Measurements from ENCODE around the gene YARS2. TPM values are rescaled to one million over a fixed set of nuclear protein-coding genes. Genes with fewer than 3 reads are reported as not detected.

Gene YARS2
- polyA plus RNA-seq, 2 of the 4 experiments (the other 2 are of a cell fraction), result 23.3 to 43.2 TPM

DNA sequence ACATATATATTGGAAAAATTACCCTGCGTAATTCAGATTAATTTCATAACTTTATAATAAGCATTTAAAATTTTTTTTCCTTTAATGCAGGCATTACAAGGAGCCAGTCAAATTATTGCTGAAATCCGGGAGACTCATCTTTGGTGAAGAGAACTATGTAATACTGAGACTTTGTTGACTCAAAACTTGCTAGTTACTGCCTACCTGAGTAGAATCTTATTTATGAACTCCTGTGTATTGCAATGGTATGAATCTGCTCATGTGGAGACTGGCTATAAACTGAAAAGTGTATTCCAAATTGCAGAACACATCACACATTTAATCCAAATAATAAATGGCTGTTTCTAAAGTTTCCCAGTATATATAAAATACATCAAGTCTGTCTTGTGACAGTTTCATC is 12.4 kb downstream of the YARS2 start (continued):
- TF ChIP-seq, protein P1, sequence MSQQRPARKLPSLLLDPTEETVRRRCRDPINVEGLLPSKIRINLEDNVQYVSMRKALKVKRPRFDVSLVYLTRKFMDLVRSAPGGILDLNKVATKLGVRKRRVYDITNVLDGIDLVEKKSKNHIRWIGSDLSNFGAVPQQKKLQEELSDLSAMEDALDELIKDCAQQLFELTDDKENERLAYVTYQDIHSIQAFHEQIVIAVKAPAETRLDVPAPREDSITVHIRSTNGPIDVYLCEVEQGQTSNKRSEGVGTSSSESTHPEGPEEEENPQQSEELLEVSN (IDR thresholded peaks at IDR 0.05; ENCODE audit: borderline replicate concordance, low read depth), result no peak

DNA sequence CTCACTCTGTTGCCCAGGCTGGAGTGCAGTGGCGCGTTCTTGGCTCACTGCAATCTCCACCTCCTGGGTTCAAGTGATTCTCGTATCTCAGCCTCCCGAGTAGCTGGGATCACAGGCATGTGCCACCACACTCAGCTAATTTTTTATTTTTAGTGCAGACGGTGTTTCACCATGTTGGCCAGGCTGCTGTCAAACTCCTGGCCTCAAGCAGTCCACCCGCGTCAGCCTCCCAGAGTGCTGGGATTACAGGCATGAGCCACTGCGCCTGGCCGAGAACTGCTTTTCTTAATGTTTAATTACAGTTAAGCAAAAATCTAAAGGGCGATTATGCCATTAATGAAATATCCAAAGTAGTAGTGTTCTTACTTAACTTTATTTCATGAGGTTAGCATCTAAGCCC is 13.6 kb downstream of the YARS2 start:
- TF ChIP-seq, protein P1 (IDR thresholded peaks at IDR 0.05; ENCODE audit: borderline replicate concordance, low read depth), result no peak
- TF ChIP-seq NFE2L2 (conservative IDR thresholded peaks at IDR 0.05; ENCODE audit: low read length) (no peak), EP300 (IDR thresholded peaks at IDR 0.05) (no peak), HOXB5 (CRISPR knock-in tag; IDR thresholded peaks at IDR 0.05) (no peak), HES2 (IDR thresholded peaks at IDR 0.05) (no peak), EHF (CRISPR knock-in tag; IDR thresholded peaks at IDR 0.05) (no peak), ZSCAN20 (CRISPR knock-in tag; IDR thresholded peaks at IDR 0.05) (no peak)
- TF ChIP-seq, protein P2, sequence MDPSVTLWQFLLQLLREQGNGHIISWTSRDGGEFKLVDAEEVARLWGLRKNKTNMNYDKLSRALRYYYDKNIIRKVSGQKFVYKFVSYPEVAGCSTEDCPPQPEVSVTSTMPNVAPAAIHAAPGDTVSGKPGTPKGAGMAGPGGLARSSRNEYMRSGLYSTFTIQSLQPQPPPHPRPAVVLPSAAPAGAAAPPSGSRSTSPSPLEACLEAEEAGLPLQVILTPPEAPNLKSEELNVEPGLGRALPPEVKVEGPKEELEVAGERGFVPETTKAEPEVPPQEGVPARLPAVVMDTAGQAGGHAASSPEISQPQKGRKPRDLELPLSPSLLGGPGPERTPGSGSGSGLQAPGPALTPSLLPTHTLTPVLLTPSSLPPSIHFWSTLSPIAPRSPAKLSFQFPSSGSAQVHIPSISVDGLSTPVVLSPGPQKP (IDR thresholded peaks at IDR 0.05; ENCODE audit: low read depth, low read length), result no peak
- TF ChIP-seq, protein P3, sequence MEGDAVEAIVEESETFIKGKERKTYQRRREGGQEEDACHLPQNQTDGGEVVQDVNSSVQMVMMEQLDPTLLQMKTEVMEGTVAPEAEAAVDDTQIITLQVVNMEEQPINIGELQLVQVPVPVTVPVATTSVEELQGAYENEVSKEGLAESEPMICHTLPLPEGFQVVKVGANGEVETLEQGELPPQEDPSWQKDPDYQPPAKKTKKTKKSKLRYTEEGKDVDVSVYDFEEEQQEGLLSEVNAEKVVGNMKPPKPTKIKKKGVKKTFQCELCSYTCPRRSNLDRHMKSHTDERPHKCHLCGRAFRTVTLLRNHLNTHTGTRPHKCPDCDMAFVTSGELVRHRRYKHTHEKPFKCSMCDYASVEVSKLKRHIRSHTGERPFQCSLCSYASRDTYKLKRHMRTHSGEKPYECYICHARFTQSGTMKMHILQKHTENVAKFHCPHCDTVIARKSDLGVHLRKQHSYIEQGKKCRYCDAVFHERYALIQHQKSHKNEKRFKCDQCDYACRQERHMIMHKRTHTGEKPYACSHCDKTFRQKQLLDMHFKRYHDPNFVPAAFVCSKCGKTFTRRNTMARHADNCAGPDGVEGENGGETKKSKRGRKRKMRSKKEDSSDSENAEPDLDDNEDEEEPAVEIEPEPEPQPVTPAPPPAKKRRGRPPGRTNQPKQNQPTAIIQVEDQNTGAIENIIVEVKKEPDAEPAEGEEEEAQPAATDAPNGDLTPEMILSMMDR (IDR thresholded peaks at IDR 0.05), result no peak
- no peak for FAIRE-seq
- ChIA-PET CTCF (interaction anchor here (0.6 to 1.0 kb wide), 4 partner anchors 13 to 1059 kb away, joined by 3 to 6 read pairs (median 5); partner anchors contain the start of gene YARS2), POLR2A (interaction anchor here (0.6 to 0.7 kb wide), 2 partner anchors 13 to 1595 kb away, joined by 4 to 8 read pairs; no protein-coding TSS in a partner anchor)
- Histone ChIP-seq H3K4me1 (no peaks in the 10 kb centered on the region), H3K4me3 (no peak overlapping the region), H3K4me2 (no peak overlapping the region), H3K27ac (no peak overlapping the region), H3K9me3 (no peaks in the 10 kb centered on the region)
- 91% methylated on average over 10 of the region's 10 CpGs for WGBS (ENCODE audit: missing lambda C conversion rate)
- ATAC-seq, result no peak
- DNase-seq (ENCODE audit: low read depth in 1 of 2, low spot score in 1 of 2), result no peak

DNA sequence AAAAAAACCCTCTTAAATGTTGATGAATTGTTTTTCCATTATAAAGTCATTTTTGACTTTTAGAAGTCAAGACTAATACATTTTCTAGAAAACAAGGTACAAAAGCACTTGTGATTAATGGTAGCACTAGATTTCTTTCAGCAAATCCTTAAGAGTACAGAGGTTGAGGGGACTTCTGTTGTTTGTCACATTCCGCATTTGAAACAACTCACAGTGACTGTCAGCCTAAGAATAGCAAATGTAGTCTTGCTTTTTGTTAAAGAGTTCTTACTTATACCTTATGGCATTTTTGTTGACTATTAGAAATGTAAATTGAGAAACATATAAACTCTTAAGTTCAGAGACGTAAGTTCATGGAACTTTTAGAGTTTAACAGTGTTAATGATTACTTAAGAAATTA is 16.4 kb downstream of the YARS2 start:
- Histone ChIP-seq H3K4me1 (no peaks in the 10 kb centered on the region), H3K9me3 (no peaks in the 10 kb centered on the region), H3K4me2 (no peak overlapping the region), H3K4me3 (no peak overlapping the region), H3K27ac (no peak overlapping the region)
- DNase-seq (ENCODE audit: low read depth in 1 of 2, low spot score in 1 of 2), result no peak
- POLR2A ChIA-PET, result no interaction called here
- WGBS (ENCODE audit: missing lambda C conversion rate), result 95% methylated on average over 2 of the region's 2 CpGs
- CTCF ChIA-PET, result interaction anchor here (1.0 to 1.1 kb wide), 2 partner anchors 16 to 17 kb away, joined by 3 to 4 read pairs; partner anchors contain the start of gene YARS2
- no peak for ATAC-seq
- no peak for TF ChIP-seq ATOH8 (CRISPR knock-in tag; IDR thresholded peaks at IDR 0.05; ENCODE audit: low read depth)
- TF ChIP-seq GATA3 (IDR thresholded peaks at IDR 0.05; ENCODE audit: borderline replicate concordance), result no peak
- no peak for TF ChIP-seq USF2 (IDR thresholded peaks at IDR 0.05)
- no peak for TF ChIP-seq MAFK (IDR thresholded peaks at IDR 0.05; ENCODE audit: partially characterized antibody)
- TF ChIP-seq RNF2 (IDR thresholded peaks at IDR 0.05; ENCODE audit: borderline replicate concordance, low read depth), result no peak
- TF ChIP-seq, protein P4, sequence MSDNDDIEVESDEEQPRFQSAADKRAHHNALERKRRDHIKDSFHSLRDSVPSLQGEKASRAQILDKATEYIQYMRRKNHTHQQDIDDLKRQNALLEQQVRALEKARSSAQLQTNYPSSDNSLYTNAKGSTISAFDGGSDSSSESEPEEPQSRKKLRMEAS (IDR thresholded peaks at IDR 0.05), result no peak
- no peak for TF ChIP-seq ZSCAN20 (CRISPR knock-in tag; IDR thresholded peaks at IDR 0.05)
- TF ChIP-seq HEYL (CRISPR knock-in tag; IDR thresholded peaks at IDR 0.05), result no peak
- no peak for TF ChIP-seq RCOR1 (IDR thresholded peaks at IDR 0.05; ENCODE audit: low read depth, low read length)
- TF ChIP-seq HOXB5 (CRISPR knock-in tag; IDR thresholded peaks at IDR 0.05), result no peak
- TF ChIP-seq PBX3 (IDR thresholded peaks at IDR 0.05), result no peak
- no peak for TF ChIP-seq PHF8 (IDR thresholded peaks at IDR 0.05; ENCODE audit: borderline replicate concordance, low read depth)
- TF ChIP-seq FOSL2 (IDR thresholded peaks at IDR 0.05), result no peak
- TF ChIP-seq FOSL2 (CRISPR knock-in tag; IDR thresholded peaks at IDR 0.05), result no peak
- TF ChIP-seq NPAS2 (CRISPR knock-in tag; IDR thresholded peaks at IDR 0.05; ENCODE audit: borderline replicate concordance), result no peak
- TF ChIP-seq JUN (IDR thresholded peaks at IDR 0.05), result no peak
- FAIRE-seq, result peak; percentile 78

All from A549 (cell line).